ENCODE data around the gene COQ8A. TPM values are rescaled to one million over a fixed set of nuclear protein-coding genes. Genes with fewer than 3 reads are reported as not detected.

Gene COQ8A
- total and polyA plus RNA-seq, 10 of the 15 experiments (the other 5 are each of a cell fraction or from before 2014, with no cell fraction given) = 0.72 to 24.8 (median 12.1) TPM

GRCh38 chr1:226942392-226942791, 2.3 kb downstream of the COQ8A start:
- Histone ChIP-seq H3K4me1 (ENCODE audit: control insufficient read depth, insufficient read depth, low read length) (peaks cover 5% of the 10 kb centered on the region; the same call in 1 of the 2 replicates), H2AFZ (ENCODE audit: control insufficient read depth, low read depth, low read length) (no peak overlapping the region), H3K9me3 (replicated peaks; ENCODE audit: control insufficient read depth, insufficient read depth, low read length) (no peaks in the 10 kb centered on the region), H3K27ac (ENCODE audit: control insufficient read depth, insufficient read depth) (no peak overlapping the region), H3K4me2 (ENCODE audit: control insufficient read depth, insufficient read depth) (no peak overlapping the region), H4K20me1 (ENCODE audit: control insufficient read depth, insufficient read depth) (no peaks in the 10 kb centered on the region), H3K27me3 (replicated peaks in 1 of 2; ENCODE audit: control insufficient read depth in 2 of 2, insufficient read depth in 2 of 2, low read length in 1 of 2) (no peaks in the 10 kb centered on the region), H3K4me3 (no peak overlapping the region), H3K9ac (ENCODE audit: control insufficient read depth, insufficient read depth, low read length) (no peak overlapping the region), H3K36me3 (ENCODE audit: control insufficient read depth in 2 of 2, insufficient read depth in 2 of 2, low read length in 1 of 2) (no peaks in the 10 kb centered on the region), H3K79me2 (ENCODE audit: control insufficient read depth, insufficient read depth, low read length) (no peaks in the 10 kb centered on the region; the same call in none of the 2 replicates)
- CTCF ChIA-PET = no interaction called here
- 84% methylated on average over 3 of the region's 3 CpGs for WGBS (ENCODE audit: insufficient coverage, insufficient replicate concordance, low lambda C conversion rate, missing lambda C conversion rate)
- RAD21 ChIA-PET (ENCODE audit: unreplicated experiment) = no interaction called here
- FAIRE-seq (no peak), DNase-seq (ENCODE audit: low read depth, low spot score) (no peak), ATAC-seq (no peak)
- no peak for TF ChIP-seq SP1 (IDR thresholded peaks at IDR 0.05; ENCODE audit: low read depth, low read length)
- TF ChIP-seq HDAC2 (IDR thresholded peaks at IDR 0.05) = no peak
- no peak for TF ChIP-seq RCOR1 (conservative IDR thresholded peaks at IDR 0.05; ENCODE audit: low read depth, low read length)
- no peak for TF ChIP-seq ZZZ3 (IDR thresholded peaks at IDR 0.05; ENCODE audit: control insufficient read depth, insufficient read length, low read depth)
- no peak for TF ChIP-seq SREBF2 (IDR thresholded peaks at IDR 0.05; ENCODE audit: low read length)
- POLR2A ChIA-PET = no interaction called here
- SMC1A ChIA-PET (ENCODE audit: uncharacterized antibody, unreplicated experiment) = no interaction called here
- intact Hi-C loops (cut with micrococcal nuclease; ENCODE audit: unreplicated experiment) (no loop called here), in situ Hi-C loops (cut with MboI) (no loop called here)
- BruUV-seq (replicated peaks) = no TSS peak

GRCh38 chr1:226943156-226943555, 3.1 kb downstream of the COQ8A start:
- intact Hi-C loops (cut with micrococcal nuclease; ENCODE audit: unreplicated experiment) = no loop called here
- H4K20me1 ChIP-seq (ENCODE audit: control insufficient read depth, insufficient read depth) = no peaks in the 10 kb centered on the region
- no peaks in the 10 kb centered on the region for H3K9me3 ChIP-seq (replicated peaks; ENCODE audit: control insufficient read depth, insufficient read depth, low read length)
- no peak overlapping the region for H3K4me3 ChIP-seq
- RAD21 ChIA-PET (ENCODE audit: unreplicated experiment) = no interaction called here
- no peaks in the 10 kb centered on the region for H3K27me3 ChIP-seq (replicated peaks in 1 of 2; ENCODE audit: control insufficient read depth in 2 of 2, insufficient read depth in 2 of 2, low read length in 1 of 2)
- 55% methylated on average over 5 of the region's 5 CpGs for WGBS (ENCODE audit: insufficient coverage, insufficient replicate concordance, low lambda C conversion rate, missing lambda C conversion rate)
- no peak overlapping the region for H3K9ac ChIP-seq (ENCODE audit: control insufficient read depth, insufficient read depth, low read length)
- no peak overlapping the region for H2AFZ ChIP-seq (ENCODE audit: control insufficient read depth, low read depth, low read length)
- in situ Hi-C loops (cut with MboI) = no loop called here
- no peak overlapping the region for H3K27ac ChIP-seq (ENCODE audit: control insufficient read depth, insufficient read depth)
- no TSS peak for BruUV-seq (replicated peaks)
- no peaks in the 10 kb centered on the region; the same call in none of the 2 replicates for H3K79me2 ChIP-seq (ENCODE audit: control insufficient read depth, insufficient read depth, low read length)
- CTCF ChIA-PET = no interaction called here
- SMC1A ChIA-PET (ENCODE audit: uncharacterized antibody, unreplicated experiment) = interaction anchor here (0.7 kb wide), 1 partner anchor 536 kb away, joined by 3 read pairs; no protein-coding TSS in a partner anchor
- no peaks in the 10 kb centered on the region for H3K36me3 ChIP-seq (ENCODE audit: control insufficient read depth in 2 of 2, insufficient read depth in 2 of 2, low read length in 1 of 2)
- ATAC-seq (no peak), FAIRE-seq (no peak), DNase-seq (ENCODE audit: low read depth, low spot score) (no peak)
- H3K4me2 ChIP-seq (ENCODE audit: control insufficient read depth, insufficient read depth) = no peak overlapping the region
- H3K4me1 ChIP-seq (ENCODE audit: control insufficient read depth, insufficient read depth, low read length) = peaks cover 5% of the 10 kb centered on the region; the same call in 1 of the 2 replicates
- POLR2A ChIA-PET = no interaction called here
- TF ChIP-seq ZZZ3 (IDR thresholded peaks at IDR 0.05; ENCODE audit: control insufficient read depth, insufficient read length, low read depth) (no peak), SMAD1 (IDR thresholded peaks at IDR 0.05; ENCODE audit: low read depth, partially characterized antibody) (no peak), TCF7 (IDR thresholded peaks at IDR 0.05; ENCODE audit: borderline replicate concordance) (no peak), ETV6 (conservative IDR thresholded peaks at IDR 0.05 in 1 of 2, IDR thresholded peaks at IDR 0.05 in 1 of 2; ENCODE audit: borderline replicate concordance in 1 of 2, low read depth in 1 of 2) (no peak), PAX8 (IDR thresholded peaks at IDR 0.05) (no peak), PBX3 (IDR thresholded peaks at IDR 0.05; ENCODE audit: insufficient replicate concordance, low read depth, low read length) (no peak), CHD2 (IDR thresholded peaks at IDR 0.05; ENCODE audit: borderline replicate concordance, low read depth, low read length) (no peak), TAF1 (IDR thresholded peaks at IDR 0.05; ENCODE audit: borderline replicate concordance, low read depth, low read length) (no peak), BRCA1 (IDR thresholded peaks at IDR 0.05; ENCODE audit: low read depth, low read length) (no peak), ZSCAN29 (IDR thresholded peaks at IDR 0.05) (no peak), RCOR1 (conservative IDR thresholded peaks at IDR 0.05; ENCODE audit: low read depth, low read length) (no peak), SREBF2 (IDR thresholded peaks at IDR 0.05; ENCODE audit: low read length) (no peak), WRNIP1 (IDR thresholded peaks at IDR 0.05; ENCODE audit: borderline replicate concordance, low read depth, low read length) (no peak), FOXK2 (IDR thresholded peaks at IDR 0.05) (no peak), FOXM1 (IDR thresholded peaks at IDR 0.05; ENCODE audit: low read depth, low read length) (no peak), CREM (IDR thresholded peaks at IDR 0.05; ENCODE audit: low read depth) (no peak), YY1 (IDR thresholded peaks at IDR 0.05; ENCODE audit: low read depth, low read length) (no peak)

Measured in GM12878 (cell line).